ENCODE data around the gene ARL5C.
"Not testable (repeated sequence)": the region's sequence is repeated elsewhere in the genome, so short reads cannot be mapped to it uniquely, and the experiment has no call there.

ARL5C gene

DNA sequence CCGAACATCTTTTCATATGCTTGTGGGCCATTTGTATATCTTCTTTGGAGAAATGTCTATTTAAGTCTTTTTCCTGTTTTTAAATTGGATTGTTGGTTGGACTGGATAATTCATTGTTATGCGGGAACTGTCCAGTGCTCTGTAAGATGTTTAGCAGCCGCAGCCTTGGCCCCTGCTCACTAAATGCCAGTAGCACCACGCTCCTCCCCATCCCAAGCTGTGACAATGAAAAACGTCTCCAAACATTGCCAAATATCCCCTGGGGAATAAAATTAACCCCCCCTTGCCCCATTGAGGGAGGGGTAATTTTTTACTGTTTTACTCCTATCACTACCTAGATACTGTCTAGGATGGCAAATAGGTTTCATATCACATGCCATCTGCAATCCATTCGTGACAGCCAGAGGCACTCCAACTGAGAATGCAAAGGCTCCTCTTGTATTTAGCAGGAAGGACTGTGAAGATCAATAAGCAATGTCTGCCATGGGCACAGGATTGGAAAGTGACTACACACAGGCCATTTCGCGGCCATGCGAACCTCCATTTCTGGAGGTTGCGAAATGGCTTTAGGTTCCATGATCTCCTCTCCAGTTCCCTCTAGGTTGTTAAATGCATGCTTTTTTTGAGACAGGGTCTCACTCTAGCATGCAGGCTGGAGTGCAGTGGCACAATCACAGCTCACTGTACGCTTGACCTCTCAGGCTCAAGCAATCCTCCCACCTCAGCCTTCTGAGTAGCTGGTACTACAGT is 23.9 kb downstream of the ARL5C start:
- DNase-seq (ENCODE audit: low spot score) (no peak), FAIRE-seq (no peak)

DNA sequence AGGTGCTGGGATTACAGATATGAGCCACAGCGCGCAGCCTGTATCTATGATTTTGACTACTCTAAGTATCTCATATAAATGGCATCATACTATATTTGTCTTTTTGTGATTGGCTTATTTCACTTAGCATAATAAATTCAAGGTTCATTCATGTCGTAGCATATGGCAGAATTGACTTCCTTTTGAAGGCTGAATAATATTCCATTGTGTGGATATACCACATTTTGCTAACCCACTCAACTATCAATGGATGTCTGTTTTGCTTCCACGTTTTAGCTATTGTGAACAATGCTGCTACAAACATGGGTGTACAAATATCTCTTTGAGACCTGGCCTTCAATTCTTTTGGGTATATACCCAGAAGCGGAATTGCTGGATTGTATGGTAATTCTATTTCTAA is 24.7 kb downstream of the ARL5C start:
- no peak for FAIRE-seq

DNA sequence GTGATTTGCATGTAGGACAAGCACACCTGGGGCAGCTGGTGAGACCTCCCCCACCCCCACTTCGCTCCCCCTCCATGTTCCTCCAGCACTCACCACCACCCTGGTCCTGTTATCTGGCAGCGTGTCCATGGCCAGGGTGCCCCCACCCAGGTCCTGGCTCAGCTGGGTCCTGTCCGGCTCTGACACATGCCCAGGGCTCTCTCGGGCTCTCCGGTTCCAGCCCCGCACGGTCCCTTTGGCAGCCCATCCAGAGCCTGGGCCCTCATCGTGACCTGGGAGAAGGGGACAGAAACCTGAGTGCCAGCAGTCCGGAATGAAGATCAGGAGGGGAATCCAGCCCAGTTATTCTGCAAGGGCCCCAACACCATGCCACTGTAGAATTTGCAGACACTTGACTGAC is 26.4 kb downstream of the ARL5C start:
- FAIRE-seq = no peak
- no peak for DNase-seq (ENCODE audit: low spot score)

More for the DNA sequence above, 24.7 kb downstream of the ARL5C start:
- no peak for DNase-seq (ENCODE audit: low spot score)

DNA sequence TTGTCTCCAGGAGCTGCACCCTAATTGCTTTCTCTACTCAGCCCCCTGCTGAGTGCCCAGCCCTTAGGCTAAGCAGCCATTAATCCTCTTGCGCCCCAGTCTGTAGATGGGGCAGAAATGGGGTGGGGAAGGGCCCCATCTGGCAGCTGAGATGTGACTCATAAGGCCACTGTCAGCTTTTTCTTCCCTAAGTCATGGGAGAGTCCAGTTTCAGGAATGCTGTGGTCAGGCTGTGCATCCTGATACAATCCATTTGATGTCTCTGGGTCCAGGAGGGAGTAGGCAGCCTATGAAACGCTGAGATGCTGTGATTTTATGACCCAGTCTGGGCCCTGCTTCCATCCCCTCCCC is 26.8 kb downstream of the ARL5C start:
- DNase-seq (ENCODE audit: low spot score) (peak; percentile 87), FAIRE-seq (peak; percentile 95)

DNA sequence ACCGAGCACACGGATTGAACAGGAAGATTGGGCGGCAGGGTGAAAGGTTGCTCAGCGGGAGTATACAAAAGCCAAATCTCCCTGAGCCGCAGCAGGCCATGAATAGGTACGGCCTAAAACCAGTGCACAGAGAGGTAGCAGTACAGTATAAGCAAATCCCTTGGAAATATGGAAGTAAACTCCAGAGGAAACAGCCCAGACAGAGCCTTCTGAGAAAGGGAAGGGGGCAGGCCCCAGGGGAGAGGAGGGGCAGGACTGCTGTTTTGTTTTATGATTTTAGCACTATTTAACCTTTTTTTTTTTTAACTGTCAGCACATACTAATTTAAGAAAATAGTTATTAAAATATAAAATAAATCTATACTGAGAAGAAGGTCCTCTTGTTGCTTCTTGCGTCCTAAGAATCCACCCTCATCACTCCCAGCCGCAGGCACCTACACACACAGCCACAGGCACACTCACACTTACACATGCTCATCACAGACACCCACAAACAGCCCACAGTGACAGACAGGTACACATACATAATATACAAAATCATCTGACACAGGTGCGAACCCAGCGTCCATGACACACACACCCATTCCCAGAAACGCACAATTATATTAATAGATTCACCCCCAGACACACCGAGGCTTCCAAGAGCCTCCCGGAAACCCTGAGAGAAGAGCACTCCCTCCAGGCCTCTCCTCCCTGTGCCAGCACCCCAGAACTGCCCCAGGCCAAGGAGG is 27.4 kb downstream of the ARL5C start:
- FAIRE-seq = no peak

DNA sequence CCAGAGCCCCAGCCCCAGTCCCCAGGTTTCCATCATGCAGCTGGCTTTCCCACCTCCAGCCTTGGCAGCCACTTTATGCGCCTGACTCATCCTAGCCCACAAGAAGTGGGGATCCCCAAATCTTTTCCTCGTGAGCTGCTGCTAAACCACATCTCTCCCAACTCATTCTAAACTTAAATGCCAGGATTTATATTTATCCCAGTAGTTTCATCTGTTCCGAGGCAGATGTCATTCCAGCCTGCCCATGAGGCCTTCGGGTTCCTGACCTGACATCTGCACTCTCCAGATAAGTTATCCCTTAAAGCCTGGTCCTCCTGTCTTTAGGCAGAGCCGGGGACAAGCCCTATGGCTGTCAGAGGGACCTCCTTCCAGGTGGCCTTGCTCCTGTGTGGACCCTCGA is 31.1 kb downstream of the ARL5C start:
- DNase-seq (ENCODE audit: low spot score) (no peak), FAIRE-seq (no peak)

More for the DNA sequence above, 27.4 kb downstream of the ARL5C start:
- no peak for DNase-seq (ENCODE audit: low spot score)

DNA sequence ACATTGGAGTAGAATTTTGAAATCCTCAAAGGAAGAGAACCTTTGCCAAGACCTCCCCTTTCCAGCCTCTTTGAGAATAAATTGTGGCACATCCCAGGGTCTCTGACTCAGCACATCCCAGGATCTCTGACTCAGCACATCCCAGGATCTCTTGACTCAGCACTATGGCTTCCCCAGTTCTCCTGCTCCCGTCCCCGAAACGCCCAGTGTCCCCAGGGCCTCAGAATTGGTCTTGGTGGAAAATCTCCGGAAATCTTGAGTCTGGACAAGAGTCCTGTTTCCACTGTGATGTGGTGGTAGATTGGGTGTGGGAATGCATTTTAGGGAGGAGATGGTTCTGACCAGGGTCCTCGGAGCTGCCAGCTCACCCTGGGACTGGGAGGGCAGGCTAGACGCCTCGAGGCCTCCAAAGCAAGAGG is 33.8 kb downstream of the ARL5C start:
- DNase-seq (ENCODE audit: low spot score) = peak; percentile 73
- no peak for FAIRE-seq

DNA sequence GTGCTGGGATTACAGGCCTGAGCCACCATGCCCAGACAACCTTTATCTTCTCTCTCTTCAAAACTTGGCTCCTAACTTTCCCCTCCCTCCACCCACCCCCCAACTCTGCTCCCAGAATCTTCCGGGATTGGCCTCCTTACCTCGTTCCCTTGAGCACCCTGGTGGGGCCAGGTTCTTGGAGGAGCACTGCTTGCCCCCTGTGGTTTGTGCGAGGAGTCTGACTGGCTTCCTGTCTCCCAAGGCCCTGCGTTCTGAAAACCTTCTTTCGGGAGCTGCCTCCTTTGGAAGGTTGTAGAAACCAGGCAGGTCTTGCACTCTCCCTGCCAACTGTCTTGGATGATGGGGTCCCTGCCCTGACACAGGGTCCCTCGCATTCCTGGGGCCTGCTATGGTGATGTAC is 34.3 kb downstream of the ARL5C start:
- FAIRE-seq (no peak), DNase-seq (ENCODE audit: low spot score) (no peak)

DNA sequence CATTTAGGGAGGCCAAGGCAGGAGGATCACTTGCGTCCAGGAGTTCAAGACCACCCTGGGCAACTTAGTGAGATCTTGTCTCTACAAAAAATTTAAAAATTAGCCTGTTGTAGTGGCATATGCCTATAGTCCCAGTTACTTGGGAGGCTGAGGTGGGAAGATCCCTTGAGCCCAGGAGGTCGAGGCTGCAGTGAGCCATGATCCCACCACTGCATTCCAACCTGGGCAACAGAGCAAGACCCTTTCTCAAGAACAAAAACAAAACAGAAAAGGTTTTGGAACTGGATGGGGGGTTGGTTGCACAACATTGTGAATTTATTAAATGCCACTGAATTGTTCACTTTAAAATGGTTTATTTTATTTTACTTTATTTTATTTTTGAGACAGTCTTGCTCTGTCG is 35.8 kb downstream of the ARL5C start:
- DNase-seq (ENCODE audit: low spot score) (no peak), FAIRE-seq (no peak)

DNA sequence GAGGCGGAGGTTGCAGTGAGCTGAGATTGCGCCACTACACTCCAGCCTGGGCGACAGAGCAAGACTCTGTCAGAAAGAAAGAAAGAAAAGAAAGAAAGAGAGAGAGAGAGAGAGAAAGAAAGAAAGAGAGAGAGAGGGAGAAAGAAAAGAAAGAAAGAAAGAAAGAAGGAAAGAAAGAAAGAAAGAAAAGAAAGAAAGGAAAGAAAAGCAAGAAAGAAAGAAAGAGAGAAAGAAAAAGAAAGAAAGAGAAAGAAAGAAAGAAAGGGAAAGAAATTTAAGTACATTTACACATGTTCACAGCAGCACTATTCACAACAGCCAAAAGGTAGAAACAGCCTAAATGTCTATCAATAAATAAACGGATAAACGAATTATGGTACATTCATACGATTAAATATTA is 36.4 kb downstream of the ARL5C start:
- FAIRE-seq; DNase-seq (ENCODE audit: low spot score): not testable (repeated sequence)

DNA sequence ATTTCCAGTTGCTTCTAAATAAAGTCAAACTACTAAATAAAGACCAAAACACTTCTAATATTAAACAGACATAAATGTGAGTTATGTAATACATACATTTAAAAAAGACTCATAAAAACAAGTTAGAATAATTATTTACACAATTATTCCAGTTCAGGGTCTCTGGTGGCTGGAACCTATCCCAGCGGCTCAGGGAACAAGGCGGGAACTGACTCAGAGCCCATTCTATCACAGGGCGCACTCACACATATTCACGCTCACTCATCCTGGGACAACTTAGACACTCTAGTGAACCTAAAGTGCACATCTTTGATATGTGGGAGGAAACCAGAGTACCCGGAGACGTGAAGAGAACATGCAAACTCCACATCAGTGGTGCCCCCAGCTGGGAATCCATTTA is 39.5 kb downstream of the ARL5C start:
- no peak for DNase-seq (ENCODE audit: low spot score)
- no peak for FAIRE-seq

DNA sequence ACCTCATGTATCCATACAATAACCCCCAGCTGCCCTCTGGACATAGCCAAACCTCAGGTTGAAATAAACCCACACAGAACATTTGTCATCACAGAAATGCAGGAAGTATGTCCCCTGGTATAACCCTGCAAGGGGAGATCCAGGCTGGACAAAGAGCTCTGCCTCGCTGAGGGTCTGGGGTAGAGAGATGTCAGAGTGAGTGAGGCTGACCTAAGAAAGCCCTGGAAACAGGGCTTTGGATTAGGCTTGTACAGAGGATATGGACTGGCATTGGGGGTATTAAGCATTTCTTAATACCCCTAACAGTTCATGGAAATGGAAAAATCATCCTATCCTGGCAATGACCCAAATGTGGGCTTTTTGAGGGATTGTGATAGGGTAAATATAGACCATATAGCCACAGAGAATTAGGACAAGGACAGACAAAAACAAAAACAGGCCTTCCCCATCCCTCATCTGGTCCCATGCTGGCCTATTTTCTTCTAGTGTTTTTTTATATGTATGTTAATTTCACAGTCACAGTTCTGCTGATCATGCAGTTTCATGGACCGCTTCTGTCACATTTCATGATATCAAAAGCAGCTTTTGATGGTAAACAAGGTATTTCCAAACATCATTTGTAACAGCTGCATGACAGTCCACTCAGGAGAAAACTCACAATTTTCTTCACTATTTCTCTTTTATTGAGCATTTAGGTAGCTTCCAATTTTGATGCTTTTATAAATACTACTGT is 40.7 kb downstream of the ARL5C start:
- FAIRE-seq (no peak), DNase-seq (ENCODE audit: low spot score) (no peak)

DNA sequence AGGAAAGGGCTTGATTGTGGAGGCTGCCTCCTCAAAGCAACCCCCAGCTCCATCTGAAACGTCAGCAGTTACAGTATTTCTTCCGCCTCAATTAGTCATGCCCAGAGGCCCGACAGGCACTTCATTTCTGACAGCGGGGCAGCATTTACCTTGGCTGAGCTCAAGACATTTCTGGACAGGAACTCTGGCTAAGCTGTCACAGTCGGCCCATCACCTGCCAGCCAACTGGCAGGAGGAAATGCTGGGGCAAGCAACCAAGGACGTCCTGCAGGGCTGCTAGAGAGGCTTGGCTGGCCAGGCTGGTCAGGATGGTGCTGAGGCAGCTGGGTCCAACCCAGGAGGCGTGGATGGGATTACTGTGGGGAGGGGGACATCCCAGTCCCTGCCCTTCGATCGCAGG is 42.3 kb downstream of the ARL5C start:
- DNase-seq (ENCODE audit: low spot score) = no peak
- FAIRE-seq = no peak

DNA sequence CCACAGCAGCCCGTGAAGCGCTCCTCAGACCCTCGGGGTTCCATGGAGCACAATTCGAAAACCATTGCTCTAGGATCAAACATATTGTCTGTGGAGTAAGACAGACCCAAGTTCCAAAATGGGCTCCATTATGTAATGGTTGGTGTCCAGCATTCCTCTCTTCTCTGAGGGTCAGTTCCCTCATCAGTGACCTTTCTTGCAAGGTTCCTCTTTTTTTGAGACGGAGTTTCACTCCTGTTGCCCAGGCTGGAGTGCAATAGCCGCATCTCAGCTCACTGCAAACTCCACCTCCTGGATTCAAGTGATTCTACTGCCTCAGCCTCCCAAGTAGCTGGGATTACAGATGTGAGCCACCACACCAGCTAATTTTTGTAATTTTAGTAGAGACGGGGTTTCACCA is 43.0 kb downstream of the ARL5C start:
- no peak for FAIRE-seq
- no peak for DNase-seq (ENCODE audit: low spot score)

DNA sequence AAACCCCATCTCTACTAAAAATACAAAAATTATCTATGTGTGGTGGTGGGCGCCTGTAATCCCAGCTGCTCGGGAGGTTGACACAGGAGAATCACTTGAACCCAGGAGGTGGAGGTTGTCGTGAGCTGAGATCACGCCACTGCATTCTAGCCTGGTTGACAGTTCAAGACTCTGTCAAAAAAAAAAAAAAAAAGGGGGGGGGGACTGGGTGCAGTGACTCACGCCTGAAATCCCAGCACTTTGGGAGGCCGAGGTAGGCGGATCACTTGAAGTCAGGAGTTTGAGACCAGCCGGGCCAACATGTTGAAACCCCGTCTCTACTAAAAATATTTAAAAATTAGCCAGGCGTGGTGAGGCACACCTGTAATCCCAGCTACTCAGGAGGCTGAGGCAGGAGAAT is 44.0 kb downstream of the ARL5C start:
- not testable (repeated sequence) for FAIRE-seq; DNase-seq (ENCODE audit: low spot score)

DNA sequence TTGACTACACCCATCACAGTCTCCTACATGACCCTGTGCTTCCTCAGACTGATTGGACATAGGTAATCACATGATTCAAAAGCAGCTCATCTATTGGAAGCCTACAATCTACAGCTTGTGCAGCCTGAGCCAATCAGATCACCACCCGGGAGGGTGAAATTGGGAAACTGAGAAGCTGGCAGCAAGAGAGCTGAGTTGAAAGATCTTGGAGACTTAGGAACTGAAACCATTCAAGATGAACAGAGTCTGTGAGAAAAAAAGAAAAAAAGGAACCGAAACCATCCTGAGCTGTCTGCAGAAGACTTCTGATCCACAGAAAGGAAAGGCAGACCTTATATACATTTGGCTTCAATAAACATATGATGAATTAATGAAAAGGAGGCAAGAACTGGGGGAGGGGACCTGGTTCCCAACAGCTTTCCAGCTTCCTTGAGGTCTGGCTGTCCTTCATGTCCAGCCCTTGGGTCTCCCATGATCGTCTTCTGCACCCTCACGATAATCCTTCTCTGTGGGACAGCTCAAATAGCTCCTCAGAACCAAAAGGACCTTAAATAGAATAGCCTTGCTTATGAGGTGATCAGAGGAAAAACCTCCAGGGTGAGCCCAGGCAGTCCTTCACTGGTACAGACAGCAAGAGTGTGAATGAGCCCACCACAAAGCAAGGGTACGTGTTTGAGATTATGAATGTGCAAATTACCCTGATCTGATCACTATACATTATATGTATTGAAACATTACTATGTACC is 47.1 kb downstream of the ARL5C start:
- DNase-seq (ENCODE audit: low spot score) = no peak
- no peak for FAIRE-seq

DNA sequence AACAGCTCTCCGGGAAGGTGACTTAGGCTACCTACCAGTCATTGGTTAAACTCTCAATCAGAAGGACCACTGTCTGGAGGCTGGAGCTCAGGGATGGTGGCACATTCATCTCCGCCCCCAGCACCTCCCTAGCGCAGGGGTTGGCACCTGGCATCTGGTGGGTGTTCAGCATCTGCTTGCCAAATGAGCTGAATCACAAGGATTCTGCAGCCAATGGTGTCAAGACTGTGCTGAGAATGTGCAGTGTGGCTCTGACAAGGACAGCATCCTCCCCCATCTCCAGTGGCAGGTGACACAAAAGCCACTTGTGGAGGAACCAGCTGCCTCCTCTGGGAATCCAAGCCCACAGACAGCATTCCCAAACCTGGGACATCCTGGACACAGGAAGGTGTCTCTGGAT is 49.7 kb downstream of the ARL5C start:
- FAIRE-seq = no peak

DNA sequence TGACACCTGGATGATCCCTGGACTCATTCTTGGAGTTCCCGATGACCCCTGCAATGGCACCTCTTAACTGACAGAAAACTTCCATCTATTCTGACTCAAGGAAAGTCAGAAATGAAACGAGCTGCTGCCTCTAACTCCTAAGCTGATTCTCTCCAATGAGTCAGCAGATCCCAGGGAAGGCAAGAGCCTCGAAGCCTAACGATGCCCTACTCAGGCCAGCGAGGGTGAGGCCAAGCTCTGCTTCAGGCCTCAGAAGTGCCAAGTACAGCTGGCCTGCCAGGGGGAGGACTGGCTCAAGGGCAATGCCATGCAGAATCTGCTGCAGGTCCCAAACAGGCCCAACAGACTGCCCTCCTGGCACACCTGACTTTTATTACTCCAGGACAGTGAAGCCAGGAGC is 50.8 kb downstream of the ARL5C start:
- DNase-seq (ENCODE audit: low spot score) (no peak), FAIRE-seq (no peak)

More for the DNA sequence above, 49.7 kb downstream of the ARL5C start:
- no peak for DNase-seq (ENCODE audit: low spot score)

DNA sequence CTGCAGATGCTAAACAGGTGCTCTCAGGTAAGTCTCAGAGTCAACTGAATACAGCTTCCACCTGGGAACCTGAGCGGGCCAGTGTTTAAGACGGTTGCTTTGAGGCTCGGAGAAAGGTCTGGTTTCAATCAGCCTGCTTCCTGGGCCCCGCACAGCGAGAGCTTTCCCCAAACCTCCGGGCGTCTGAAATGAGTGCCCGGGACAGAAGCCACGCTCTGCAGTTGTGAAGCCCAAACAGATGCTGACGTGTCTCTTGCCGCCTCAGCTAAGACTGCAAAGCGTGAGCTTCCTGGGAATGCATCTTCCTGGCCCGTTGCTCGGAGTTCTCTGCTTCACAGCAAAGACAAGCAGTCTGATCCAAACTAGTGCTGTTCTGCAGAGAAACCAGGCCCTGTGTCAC is 51.2 kb downstream of the ARL5C start:
- DNase-seq (ENCODE audit: low spot score) (no peak), FAIRE-seq (no peak)

DNA sequence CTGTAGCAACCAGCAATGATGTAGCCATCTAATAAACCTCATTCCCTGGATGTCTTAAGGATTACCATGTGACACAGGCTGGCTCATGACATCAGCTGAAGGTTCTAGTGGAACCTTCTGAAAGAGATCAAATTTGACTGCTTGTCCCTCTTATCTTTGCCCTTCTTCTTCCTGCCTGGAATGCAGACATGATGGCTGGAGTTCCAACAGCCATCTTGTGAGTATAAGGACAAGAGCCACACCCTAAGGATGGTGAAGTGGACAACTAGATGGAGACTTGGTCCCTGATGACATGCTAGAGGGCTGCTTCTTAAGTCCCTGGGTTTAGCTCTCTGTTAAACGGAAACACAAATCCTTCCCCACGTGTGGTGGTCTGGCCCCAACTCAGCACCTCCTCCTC is 52.1 kb downstream of the ARL5C start:
- DNase-seq (ENCODE audit: low spot score) (no peak), FAIRE-seq (no peak)

DNA sequence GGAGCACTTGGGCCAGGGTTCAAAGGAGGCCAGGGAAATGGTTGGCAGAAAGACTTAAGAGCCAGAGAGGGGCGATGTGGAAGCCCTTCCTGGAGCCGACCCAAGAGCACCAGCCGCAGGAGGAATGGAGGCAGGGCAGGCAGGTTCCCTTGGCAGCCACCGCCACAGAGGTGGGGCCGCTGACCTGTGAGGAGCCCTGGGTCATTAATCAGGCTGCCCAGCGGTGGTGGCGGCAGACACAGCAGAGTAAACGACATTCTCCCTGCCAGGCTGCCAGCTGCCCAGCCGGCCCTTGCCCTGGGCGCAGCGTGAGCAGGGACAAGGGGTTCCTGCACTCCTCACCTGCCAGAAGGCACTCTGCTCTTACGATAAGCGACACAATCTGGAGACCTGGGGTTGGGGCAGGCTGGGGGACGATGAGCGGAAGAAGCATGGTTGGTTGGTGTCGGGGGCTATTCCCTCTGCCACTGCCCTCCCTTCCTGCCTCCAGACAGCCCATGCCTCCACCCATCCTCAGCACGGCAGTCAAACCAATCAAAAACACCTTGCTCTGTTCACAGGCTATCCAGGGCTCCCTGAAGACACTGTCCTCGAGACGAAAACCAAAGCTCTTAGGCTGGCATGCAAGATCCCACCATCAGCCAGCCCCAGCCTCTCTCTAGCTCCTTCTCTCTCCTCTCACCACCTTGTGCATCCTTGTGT is 55.4 kb downstream of the ARL5C start:
- no peak for FAIRE-seq

More for the DNA sequence above, 55.4 kb downstream of the ARL5C start:
- DNase-seq (ENCODE audit: low spot score) = no peak
